H1 (cell line): ENCODE measurements around the gene GREB1L. TPM values are rescaled to one million over a fixed set of nuclear protein-coding genes. Genes with fewer than 3 reads are reported as not detected.

Experiments
- CTCF ChIA-PET: fragments of 300-600 bp; sonication (Branson Sonifier 250); formaldehyde crosslinking; loops from one replicate; lab custom pipeline; 2021; ENCODE audit not compliant: partially characterized antibody; lab: Charles Lee
- POLR2A ChIA-PET: fragments of 300-600 bp; sonication (Branson Sonifier 250); formaldehyde crosslinking; loops from one replicate; lab custom pipeline; 2021; ENCODE audit warnings: inconsistent platforms; ENCODE audit not compliant: partially characterized antibody; lab: Charles Lee
- DNase-seq, 2 experiments: peaks; one replicate each; pipeline versions ENCODE4 v3.0.0 to v3.0.0-alpha.2; 2010 to 2022; ENCODE audit warnings: low spot score in 2 of 2, low read depth in 1 of 2, mixed read lengths in 1 of 2
- FAIRE-seq: peaks from 2 replicates; lab custom pipeline; 2011; peaks lifted over from hg19 to GRCh38; lab: Jason Lieb, UNC
- H2AFZ ChIP-seq: 2 replicates; pipeline ENCODE4 v1.8.1; 2012; ENCODE audit warnings: low read length, inconsistent platforms
- H2AK5ac ChIP-seq: 2 replicates; pipeline ENCODE4 v1.6.1; 2013; ENCODE audit warnings: low read depth, low read length
- H2BK120ac ChIP-seq: replicated peaks from 2 replicates; pipeline ENCODE3; 2013; ENCODE audit warnings: low read depth, low read length, inconsistent platforms
- H2BK12ac ChIP-seq: 2 replicates; pipeline ENCODE4 v1.6.1; 2013; ENCODE audit warnings: low read depth, low read length
- H2BK15ac ChIP-seq: 2 replicates; pipeline ENCODE4 v1.6.1; 2013; ENCODE audit warnings: low read length
- H2BK20ac ChIP-seq: 2 replicates; pipeline ENCODE4 v1.6.1; 2013; ENCODE audit warnings: low read length
- H2BK5ac ChIP-seq: 2 replicates; pipeline ENCODE4 v1.6.1; 2013; ENCODE audit warnings: low read depth, low read length
- H3K14ac ChIP-seq: 2 replicates; pipeline ENCODE4 v1.6.1; 2013; ENCODE audit warnings: inconsistent platforms; ENCODE audit not compliant: insufficient read length
- H3K18ac ChIP-seq: 2 replicates; pipeline ENCODE4 v1.6.1; 2013; ENCODE audit warnings: low read length; ENCODE audit errors: extremely low read depth
- H3K23ac ChIP-seq: 2 replicates; pipeline ENCODE4 v1.6.1; 2013; ENCODE audit warnings: inconsistent platforms; ENCODE audit not compliant: insufficient read length
- H3K23me2 ChIP-seq: 2 replicates; pipeline ENCODE4 v1.6.1; 2013; ENCODE audit warnings: low read depth, low read length
- H3K27ac ChIP-seq: 2 replicates; pipeline ENCODE4 v1.6.1; 2011; ENCODE audit warnings: low read depth, low read length, inconsistent platforms
- H3K27me3 ChIP-seq, 4 experiments: replicated peaks in 1 of 4; 1 replicate in 1 of 4; 2 replicates in 3 of 4; pipeline versions ENCODE4 v1.6.1 to v1.8.1; 2011 to 2013; ENCODE audit warnings: low read length in 3 of 4, mild to moderate bottlenecking in 3 of 4, inconsistent platforms in 2 of 4, mixed read lengths in 2 of 4, moderate library complexity in 1 of 4; ENCODE audit not compliant: control insufficient read depth in 3 of 4, insufficient read depth in 3 of 4; ENCODE audit errors: extremely low read depth in 1 of 4
- H3K36me3 ChIP-seq, 4 experiments: 2 replicates each; pipeline versions ENCODE4 v1.6.1 to v1.8.1; 2011 to 2013; ENCODE audit warnings: mild to moderate bottlenecking in 4 of 4, low read length in 3 of 4, moderate library complexity in 2 of 4, control low read depth in 1 of 4, inconsistent platforms in 1 of 4; ENCODE audit not compliant: insufficient read depth in 4 of 4, control insufficient read depth in 2 of 4
- H3K4ac ChIP-seq: replicated peaks from 2 replicates; pipeline ENCODE3; 2013; ENCODE audit warnings: low read length, low read depth, mixed read lengths, inconsistent platforms; ENCODE audit not compliant: insufficient read length
- H3K4me1 ChIP-seq, 4 experiments: replicated peaks in 1 of 4; 1 replicate in 1 of 4; 2 replicates in 3 of 4; pipeline versions ENCODE4 v1.6.1 to v1.8.1; 2011 to 2013; ENCODE audit warnings: low read length in 3 of 4, inconsistent platforms in 2 of 4, mixed read lengths in 1 of 4; ENCODE audit not compliant: insufficient read depth in 4 of 4, control insufficient read depth in 3 of 4
- H3K4me2 ChIP-seq, 2 experiments: 2 replicates each; pipeline versions ENCODE4 v1.6.1 to v1.8.1; 2011 to 2013; ENCODE audit warnings: low read depth in 2 of 2, low read length in 2 of 2, control low read depth in 1 of 2, inconsistent platforms in 1 of 2, mild to moderate bottlenecking in 1 of 2; ENCODE audit not compliant: insufficient read depth in 1 of 2
- H3K4me3 ChIP-seq, 4 experiments: fragments of 200-600, 300-600 bp in 1 of 4; sonication (generic), shearing (Covaris generic), sonication (Bioruptor Twin) in 1 of 4; 2 replicates each; pipeline versions ENCODE4 v1.5.1 to v1.8.1; 2011 to 2016; ENCODE audit warnings: low read length in 4 of 4, low read depth in 3 of 4, control low read depth in 2 of 4, inconsistent platforms in 2 of 4, mild to moderate bottlenecking in 2 of 4, mixed read lengths in 1 of 4, moderate library complexity in 1 of 4; ENCODE audit not compliant: insufficient read depth in 2 of 4; ENCODE audit errors: extremely low read depth in 1 of 4
- H3K56ac ChIP-seq: replicated peaks from 2 replicates; pipeline ENCODE3; 2013; ENCODE audit warnings: low read depth, mild to moderate bottlenecking, mixed read lengths, low read length, inconsistent platforms; ENCODE audit not compliant: insufficient read length
- H3K79me1 ChIP-seq: 2 replicates; pipeline ENCODE4 v1.6.1; 2013; ENCODE audit warnings: low read depth, low read length, control low read depth
- H3K79me2 ChIP-seq, 2 experiments: 2 replicates each; pipeline versions ENCODE4 v1.6.1 to v1.8.1; 2012 to 2013; ENCODE audit warnings: low read length in 2 of 2, mild to moderate bottlenecking in 2 of 2, inconsistent platforms in 1 of 2; ENCODE audit not compliant: insufficient read depth in 2 of 2, control insufficient read depth in 1 of 2
- H3K9ac ChIP-seq, 4 experiments: replicated peaks in 1 of 4; 1 replicate in 1 of 4; 2 replicates in 3 of 4; pipeline versions ENCODE4 v1.6.1 to v1.8.1; 2011 to 2013; ENCODE audit warnings: low read depth in 3 of 4, low read length in 3 of 4, control low read depth in 2 of 4, mild to moderate bottlenecking in 2 of 4, moderate library complexity in 2 of 4, inconsistent platforms in 1 of 4; ENCODE audit errors: extremely low read depth in 1 of 4
- H3K9me3 ChIP-seq, 2 experiments: 2 replicates each; pipeline versions ENCODE4 v1.6.1 to v1.8.1; 2012 to 2013; ENCODE audit warnings: mild to moderate bottlenecking in 2 of 2, moderate library complexity in 2 of 2, control low read depth in 1 of 2, inconsistent platforms in 1 of 2, low read depth in 1 of 2, low read length in 1 of 2, mixed read lengths in 1 of 2; ENCODE audit not compliant: insufficient read depth in 2 of 2
- H4K20me1 ChIP-seq, 2 experiments: replicated peaks in 1 of 2; 2 replicates each; pipeline versions ENCODE3 to v1.8.1; 2011 to 2013; ENCODE audit warnings: inconsistent platforms in 2 of 2, low read length in 2 of 2, mild to moderate bottlenecking in 1 of 2; ENCODE audit not compliant: insufficient read depth in 2 of 2, control insufficient read depth in 1 of 2
- H4K5ac ChIP-seq: 2 replicates; pipeline ENCODE4 v1.6.1; 2013; ENCODE audit warnings: low read length, low read depth, mixed read lengths, inconsistent platforms; ENCODE audit not compliant: insufficient read length
- H4K8ac ChIP-seq: 2 replicates; pipeline ENCODE4 v1.8.0; 2013; ENCODE audit warnings: mild to moderate bottlenecking, moderate library complexity, low read length, inconsistent platforms; ENCODE audit not compliant: insufficient read depth; ENCODE audit errors: extremely low read depth
- H4K91ac ChIP-seq: replicated peaks from 2 replicates; pipeline ENCODE3; 2013; ENCODE audit warnings: low read length, mixed read lengths, inconsistent platforms; ENCODE audit not compliant: insufficient read length
- CBX5 ChIP-seq: fragments of 300-800, 300-1000 bp; sonication (generic); IDR thresholded peaks from 2 replicates; pipeline ENCODE4 v1.7.1; 2016; ENCODE audit warnings: antibody characterized with exemption, low read length, low read depth
- CREB1 ChIP-seq: IDR thresholded peaks from 2 replicates; pipeline ENCODE4 v1.6.1; 2012; ENCODE audit warnings: inconsistent platforms
- CTBP2 ChIP-seq: IDR thresholded peaks from 2 replicates; pipeline ENCODE4 v1.7.0; 2011; ENCODE audit warnings: borderline replicate concordance, mild to moderate bottlenecking, moderate library complexity, mixed read lengths, low read length; ENCODE audit not compliant: insufficient read depth, insufficient read length
- KDM1A ChIP-seq: fragments of 200-600, 300-600 bp; sonication (generic); IDR thresholded peaks from 2 replicates; pipeline ENCODE4 v1.7.1; 2016; ENCODE audit warnings: mild to moderate bottlenecking, low read length, borderline replicate concordance
- NANOG ChIP-seq: IDR thresholded peaks from 2 replicates; pipeline ENCODE4 v1.6.1; 2011; ENCODE audit warnings: low read length, low read depth, mild to moderate bottlenecking, inconsistent platforms; ENCODE audit not compliant: insufficient read depth, poor library complexity, severe bottlenecking
- RNF2 ChIP-seq: fragments of 200-900, 300-1000 bp; sonication (generic); IDR thresholded peaks from 2 replicates; pipeline ENCODE4 v1.7.1; 2016; ENCODE audit warnings: borderline replicate concordance, low read depth, mild to moderate bottlenecking, antibody characterized with exemption, low read length; ENCODE audit not compliant: poor library complexity, severe bottlenecking; ENCODE audit errors: missing control alignments
- SIN3A ChIP-seq, 2 experiments: IDR thresholded peaks in 1 of 2; conservative IDR thresholded peaks in 1 of 2; 2 replicates each; pipeline ENCODE4 v1.6.1; 2011 to 2012; ENCODE audit warnings: low read length in 2 of 2, improper control_type of control experiment in 1 of 2, low read depth in 1 of 2, mild to moderate bottlenecking in 1 of 2
- SIRT6 ChIP-seq: IDR thresholded peaks from one replicate; pipeline ENCODE4 v1.7.1; 2012; ENCODE audit warnings: low read length, inconsistent platforms
- SP2 ChIP-seq: IDR thresholded peaks from 2 replicates; pipeline ENCODE4 v1.6.1; 2012; ENCODE audit warnings: mild to moderate bottlenecking, low read length, inconsistent platforms
- WGBS, 2 experiments: shearing (Covaris generic) in 1 of 2; methylation state at CpG; one replicate each; pipeline versions ENCODE4 v1.1.6 to v1.1.7; 2013 to 2015; ENCODE audit warnings: low lambda C conversion rate in 2 of 2, mixed read lengths in 2 of 2, inconsistent platforms in 1 of 2, low coverage in 1 of 2, missing lambda C conversion rate in 1 of 2; ENCODE audit not compliant: insufficient replicate concordance in 2 of 2, insufficient coverage in 1 of 2, insufficient read length in 1 of 2; ENCODE audit errors: extremely low coverage in 1 of 2, missing lambda C conversion rate in 1 of 2; 5-methylcytosine and 5-hydroxymethylcytosine counted together
- polyA plus RNA-seq, 7 experiments: library from polyadenylated mRNA; depleted of rRNA in 3 of 7; stranded (reverse) in 5 of 7; unstranded in 2 of 7; fragments of >200 nt in 5 of 7; fragments of 200-250 nt in 2 of 7; gene quantifications; 1 replicate in 5 of 7; 2 replicates in 1 of 7; 4 replicates in 1 of 7; pipeline versions ENCODE4 v1.2.1 to v1.2.3, GENCODE V29; 2011 to 2013; ENCODE audit warnings: missing spikeins in 2 of 7, mixed read lengths in 2 of 7
- total RNA-seq: library from RNA; stranded (reverse); fragmentation: NEBNext Ultra II Directional; extraction: Animal tissue kit (Norgen Biotek cat#: 25700); gene quantifications from 2 replicates; pipeline ENCODE4 v1.2.1, GENCODE V29; 2021
- TF ChIP-seq, protein P1 (sequence below): IDR thresholded peaks from 2 replicates; pipeline ENCODE4 v1.6.1; 2012; ENCODE audit warnings: inconsistent platforms

The GREB1L gene
- total and polyA plus RNA-seq, 2 of the 8 experiments (the other 6 are each of a cell fraction or from before 2014, with no cell fraction given): 0.34 to 1.6 TPM

DNA sequence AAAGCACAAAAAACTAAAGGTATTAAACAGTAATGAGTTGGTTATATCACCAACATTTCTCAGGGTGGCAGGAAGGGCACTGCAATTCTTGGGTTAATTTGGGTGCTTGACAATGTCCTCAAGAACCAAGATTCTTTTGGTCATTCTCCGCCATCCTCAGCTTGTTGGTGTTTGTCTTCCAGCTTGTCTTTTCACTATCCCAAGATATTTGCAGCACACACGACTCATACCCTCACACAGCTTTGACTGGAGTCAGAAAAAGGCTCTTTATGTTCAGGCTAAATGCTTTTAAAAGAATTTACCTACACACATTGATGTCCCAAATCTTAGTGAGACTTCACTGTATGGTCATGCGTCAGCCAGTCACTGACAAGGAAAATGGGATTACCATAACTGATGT is 12.5 kb downstream of the GREB1L start:
- Histone ChIP-seq H3K56ac (no peak overlapping the region), H3K4me3 (no peak overlapping the region), H2BK20ac (no peak overlapping the region), H3K4me1 (peaks cover 0 to 7% (median 0%) of the 10 kb centered on the region in 4 experiments; a peak in 1 of 7 replicates), H3K9me3 (no peaks in the 10 kb centered on the region), H4K5ac (no peak overlapping the region), H3K4ac (no peak overlapping the region), H4K20me1 (no peaks in the 10 kb centered on the region), H3K79me2 (no peaks in the 10 kb centered on the region), H3K14ac (no peak overlapping the region), H4K91ac (no peak overlapping the region), H3K23me2 (no peaks in the 10 kb centered on the region), H3K4me2 (no peak overlapping the region), H3K36me3 (no peaks in the 10 kb centered on the region), H2BK5ac (no peak overlapping the region), H2AK5ac (no peak overlapping the region), H3K79me1 (no peaks in the 10 kb centered on the region), H3K27me3 (no peaks in the 10 kb centered on the region), H4K8ac (no peak overlapping the region), H3K27ac (no peak overlapping the region), H2BK120ac (no peak overlapping the region), H2BK12ac (no peak overlapping the region), H2BK15ac (no peak overlapping the region), H3K9ac (no peak overlapping the region), H3K18ac (no peak overlapping the region), H3K23ac (no peak overlapping the region), H2AFZ (no peak overlapping the region)
- FAIRE-seq (no peak), DNase-seq (no peak)
- WGBS, 2 experiments: 87% methylated on average over 3 of the region's 3 CpGs; no CpG with 5 or more reads in 1 of the 2 experiments
- POLR2A ChIA-PET: no interaction called here
- CTCF ChIA-PET: no interaction called here
- TF ChIP-seq CBX5: no peak
- TF ChIP-seq NANOG: no peak
- no peak for TF ChIP-seq SP2
- no peak for TF ChIP-seq SIRT6
- no peak for TF ChIP-seq CTBP2
- TF ChIP-seq KDM1A: no peak
- no peak for TF ChIP-seq RNF2
- TF ChIP-seq, protein P1, sequence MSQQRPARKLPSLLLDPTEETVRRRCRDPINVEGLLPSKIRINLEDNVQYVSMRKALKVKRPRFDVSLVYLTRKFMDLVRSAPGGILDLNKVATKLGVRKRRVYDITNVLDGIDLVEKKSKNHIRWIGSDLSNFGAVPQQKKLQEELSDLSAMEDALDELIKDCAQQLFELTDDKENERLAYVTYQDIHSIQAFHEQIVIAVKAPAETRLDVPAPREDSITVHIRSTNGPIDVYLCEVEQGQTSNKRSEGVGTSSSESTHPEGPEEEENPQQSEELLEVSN: no peak
- TF ChIP-seq SIN3A (conservative IDR thresholded peaks at IDR 0.05 in 1 of 2, IDR thresholded peaks at IDR 0.05 in 1 of 2; ENCODE audit: low read depth in 1 of 2, low read length in 2 of 2): no peak
- TF ChIP-seq CREB1: no peak
